DMS153 treated with DMSO at 0.1 percent for 48 hours (cell line): Measurements from ENCODE around the gene PPP1R27.

Source experiments
- DNase-seq: peaks from one replicate; lab custom pipeline; 2025; ENCODE audit not compliant: unreplicated experiment; lab: John Stamatoyannopoulos, UW

The PPP1R27 gene

DNA sequence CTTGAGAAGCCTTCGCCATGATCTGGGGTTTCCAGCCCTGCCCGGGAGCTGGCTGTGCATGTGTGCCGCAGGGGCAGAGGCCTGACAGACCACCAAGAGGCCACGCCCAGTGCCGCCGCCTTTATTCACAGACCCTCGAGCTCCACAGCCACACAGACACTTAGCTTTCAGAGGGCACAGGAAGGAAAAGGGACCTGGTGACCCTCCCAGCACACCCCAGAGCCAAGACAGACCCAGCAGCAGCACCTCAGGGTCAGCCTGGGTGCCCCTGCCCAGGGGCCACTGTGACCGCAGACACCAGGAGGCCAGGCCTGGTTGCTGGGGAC lies 12.6 kb downstream of the PPP1R27 start:
- no peak for DNase-seq

DNA sequence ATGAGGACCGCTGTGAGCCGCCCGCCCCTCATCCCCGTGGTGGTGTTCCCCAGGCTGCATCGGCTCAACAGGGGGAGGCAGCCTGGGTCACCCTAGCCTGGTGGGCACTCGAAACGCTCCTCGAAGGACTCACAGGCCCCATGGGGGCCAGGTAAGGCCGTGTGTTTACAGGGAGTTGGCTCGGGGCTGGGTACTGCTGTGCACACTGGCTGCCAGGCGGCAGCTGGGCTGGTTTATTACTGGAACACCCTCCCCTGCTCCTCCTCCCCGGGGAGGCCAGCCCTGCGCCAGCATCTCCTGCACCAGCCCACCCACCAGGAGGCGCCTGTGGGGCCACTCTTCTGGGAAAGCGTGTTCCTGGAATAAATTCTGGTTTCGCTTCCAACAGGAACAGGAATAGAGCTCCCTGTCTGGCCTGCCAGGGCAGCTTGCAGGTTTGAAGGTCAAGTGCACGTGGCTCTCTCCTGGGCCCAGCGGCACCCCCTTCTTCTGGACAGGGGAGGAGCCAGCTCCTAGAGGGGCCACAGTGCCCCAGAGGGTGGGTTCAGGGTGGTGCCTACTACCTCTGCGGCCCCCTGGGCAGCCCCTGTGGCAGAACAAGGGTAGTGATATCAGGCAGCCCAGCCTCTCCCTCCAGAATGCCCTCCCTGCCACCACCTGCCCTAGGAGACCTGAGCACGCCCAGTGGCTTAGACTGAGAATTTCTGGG lies 13.1 kb downstream of the PPP1R27 start:
- peak; percentile 39 for DNase-seq

DNA sequence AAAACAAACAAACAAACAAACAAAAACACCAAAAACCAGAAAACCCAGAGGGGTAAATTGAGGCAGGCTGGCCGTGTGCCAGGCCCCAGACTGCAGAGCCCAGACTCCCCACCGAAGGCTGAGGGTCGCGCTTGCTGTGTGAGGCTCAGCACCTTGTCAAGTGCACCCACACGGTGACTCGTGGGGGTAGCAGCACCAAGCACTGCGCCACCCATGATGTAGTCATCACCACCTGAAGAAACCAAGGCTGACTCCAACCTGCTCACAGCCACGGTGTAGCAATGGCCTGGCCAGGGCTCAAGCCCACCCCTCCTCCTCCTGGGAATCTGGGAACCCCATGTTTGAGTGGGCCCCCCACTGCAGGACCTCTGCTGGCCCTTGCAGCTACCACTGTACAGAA lies 13.7 kb downstream of the PPP1R27 start:
- DNase-seq, result no peak

DNA sequence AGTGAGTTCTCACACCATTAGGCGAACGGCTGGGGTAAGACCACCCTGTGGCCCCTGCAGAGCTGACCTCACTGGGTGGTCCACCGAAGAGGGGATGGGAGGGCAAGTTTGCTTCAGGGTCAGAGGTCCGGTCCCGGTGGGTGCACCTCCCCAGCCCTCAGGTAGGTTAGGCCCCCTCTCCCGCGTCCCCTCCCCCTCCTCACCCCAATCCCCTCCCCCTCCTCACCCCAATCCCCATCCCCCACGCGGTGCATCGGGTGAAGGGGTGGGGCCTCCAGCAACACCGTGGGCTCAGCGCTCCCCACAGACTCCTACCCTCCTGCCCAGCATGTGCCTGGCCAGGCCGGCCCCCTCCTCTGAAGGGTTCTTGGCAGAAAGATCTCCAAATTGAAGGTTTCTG lies 15.1 kb downstream of the PPP1R27 start:
- DNase-seq, result no peak

DNA sequence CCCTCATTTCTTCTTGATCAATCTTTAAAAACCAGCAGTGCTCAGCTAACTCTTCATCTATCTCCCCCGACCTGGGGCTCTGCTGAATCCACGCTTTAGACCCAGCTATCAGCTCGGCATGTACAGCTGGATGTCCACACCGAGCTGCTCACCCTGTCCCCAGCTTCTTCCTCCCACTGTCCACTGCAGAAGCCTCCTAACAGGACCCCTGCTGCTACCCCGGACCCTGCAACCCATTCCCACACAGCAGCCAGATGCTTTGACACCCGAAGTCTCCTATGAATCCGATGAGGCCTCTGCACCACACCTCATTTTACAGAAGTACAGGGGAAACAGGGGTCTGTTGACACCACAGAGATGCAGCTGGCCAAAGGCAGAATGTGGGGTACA lies 17.1 kb downstream of the PPP1R27 start:
- no peak for DNase-seq

DNA sequence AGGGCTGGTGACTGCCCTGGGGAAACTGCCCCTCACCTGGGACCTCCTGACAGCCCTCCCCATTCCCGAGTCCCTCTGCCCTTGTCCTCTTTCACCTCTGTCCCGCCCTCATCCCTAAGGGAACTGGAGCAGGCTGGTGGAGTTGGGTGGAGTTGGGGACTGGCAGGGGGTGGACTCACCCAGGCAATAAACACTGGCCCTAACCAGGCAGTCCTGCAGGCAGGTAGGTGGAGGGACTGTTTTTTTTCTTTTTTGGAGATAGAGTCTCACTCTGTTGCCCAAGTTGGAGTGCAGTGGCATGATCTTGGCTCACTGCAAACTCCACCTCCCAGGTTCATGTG lies 19.2 kb downstream of the PPP1R27 start:
- no peak for DNase-seq

DNA sequence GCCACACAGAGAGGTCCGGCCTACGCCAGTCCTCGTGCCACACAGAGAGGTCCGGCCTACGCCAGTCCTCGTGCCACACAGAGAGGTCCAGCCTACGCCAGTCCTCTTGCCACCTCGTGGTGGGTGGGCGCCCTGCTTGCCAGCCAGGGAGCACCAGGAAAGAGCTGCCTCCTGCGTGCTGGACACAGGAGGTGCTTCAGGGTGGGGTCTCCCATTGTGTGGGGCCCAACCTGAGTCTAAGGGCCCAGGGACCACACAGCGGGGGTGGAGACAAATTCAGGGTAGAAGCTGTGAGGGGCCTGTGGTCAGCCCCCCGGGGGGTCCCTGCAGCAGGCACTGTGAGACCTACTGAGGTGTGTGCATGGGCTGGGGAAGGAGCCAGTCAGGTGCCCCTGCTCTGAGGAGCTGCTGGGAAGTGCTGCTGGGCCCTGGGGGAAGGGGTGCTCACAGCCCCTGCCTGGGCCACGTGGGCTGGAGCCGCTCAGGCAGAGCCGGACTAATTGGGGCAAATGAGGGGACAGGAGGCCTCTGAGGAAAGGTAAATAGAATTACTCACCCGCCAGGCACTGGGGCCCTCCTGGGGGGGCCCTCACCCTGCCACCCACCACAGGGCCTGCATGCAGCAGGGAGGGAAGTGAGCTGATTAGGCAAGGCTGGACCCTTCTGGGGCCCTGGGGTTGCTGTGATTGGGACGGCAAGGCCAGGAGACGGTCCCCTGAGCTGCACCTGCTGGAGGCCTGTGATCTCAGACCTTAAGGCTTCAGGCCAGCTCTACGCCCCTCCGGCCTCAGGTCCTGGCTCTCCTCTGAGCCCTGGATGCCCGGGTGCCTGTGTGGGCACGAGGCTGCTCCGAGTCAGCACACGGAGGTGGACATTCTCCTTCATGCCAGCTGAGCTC lies 19.9 kb downstream of the PPP1R27 start:
- DNase-seq, result no peak

DNA sequence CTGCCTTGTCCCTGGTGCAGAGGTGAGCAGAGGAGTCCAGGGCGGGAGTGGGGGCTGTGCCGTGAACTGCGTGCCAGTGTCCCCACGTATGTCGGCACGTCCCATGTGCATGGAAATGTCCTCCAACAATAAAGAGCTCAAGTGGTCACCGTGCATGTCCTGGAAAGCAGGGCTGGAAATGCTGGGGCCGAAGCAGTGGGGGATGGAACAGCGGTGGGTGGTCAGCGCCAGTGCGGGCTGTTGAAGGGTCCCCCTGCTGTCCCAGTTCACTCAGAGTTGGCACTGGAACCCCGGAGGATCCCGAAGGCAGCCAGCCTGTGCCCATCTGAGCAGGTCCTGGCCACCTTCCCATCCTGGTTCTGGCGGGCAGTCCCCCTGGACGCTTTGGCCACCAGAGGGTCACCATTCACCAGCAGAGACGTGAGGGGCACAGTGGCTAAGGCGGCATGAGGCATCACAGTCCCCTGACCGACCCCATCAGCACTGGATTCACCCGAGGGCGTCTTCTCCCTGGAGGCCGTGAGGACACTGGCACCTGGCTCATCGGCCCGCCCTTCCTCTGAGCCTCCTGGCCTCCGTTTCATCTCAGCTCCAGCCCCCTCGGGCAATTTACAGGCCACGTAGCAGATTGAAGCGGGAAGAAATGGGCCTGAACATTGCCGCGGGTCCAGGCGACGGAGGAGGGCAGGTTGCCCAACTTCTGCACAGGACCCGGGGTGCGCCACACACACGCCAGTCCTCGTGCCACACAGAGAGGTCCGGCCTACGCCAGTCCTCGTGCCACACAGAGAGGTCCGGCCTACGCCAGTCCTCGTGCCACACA lies 20.8 kb downstream of the PPP1R27 start:
- DNase-seq, result no peak

DNA sequence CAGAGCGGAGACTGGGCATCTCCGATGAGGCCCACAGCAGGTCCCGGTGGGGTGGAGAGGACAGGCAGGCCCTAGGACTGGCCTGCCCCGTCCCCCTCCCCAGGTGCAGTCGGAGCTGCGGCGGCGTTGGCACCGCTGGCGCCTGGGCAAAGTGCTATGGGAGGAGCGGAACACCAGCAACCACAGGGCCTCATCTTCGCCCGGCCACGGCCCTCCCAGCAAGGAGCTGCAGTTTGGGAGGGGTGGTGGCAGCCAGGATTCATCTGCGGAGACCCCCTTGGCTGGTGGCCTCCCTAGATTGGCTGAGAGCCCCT lies 21.5 kb downstream of the PPP1R27 start:
- no peak for DNase-seq

DNA sequence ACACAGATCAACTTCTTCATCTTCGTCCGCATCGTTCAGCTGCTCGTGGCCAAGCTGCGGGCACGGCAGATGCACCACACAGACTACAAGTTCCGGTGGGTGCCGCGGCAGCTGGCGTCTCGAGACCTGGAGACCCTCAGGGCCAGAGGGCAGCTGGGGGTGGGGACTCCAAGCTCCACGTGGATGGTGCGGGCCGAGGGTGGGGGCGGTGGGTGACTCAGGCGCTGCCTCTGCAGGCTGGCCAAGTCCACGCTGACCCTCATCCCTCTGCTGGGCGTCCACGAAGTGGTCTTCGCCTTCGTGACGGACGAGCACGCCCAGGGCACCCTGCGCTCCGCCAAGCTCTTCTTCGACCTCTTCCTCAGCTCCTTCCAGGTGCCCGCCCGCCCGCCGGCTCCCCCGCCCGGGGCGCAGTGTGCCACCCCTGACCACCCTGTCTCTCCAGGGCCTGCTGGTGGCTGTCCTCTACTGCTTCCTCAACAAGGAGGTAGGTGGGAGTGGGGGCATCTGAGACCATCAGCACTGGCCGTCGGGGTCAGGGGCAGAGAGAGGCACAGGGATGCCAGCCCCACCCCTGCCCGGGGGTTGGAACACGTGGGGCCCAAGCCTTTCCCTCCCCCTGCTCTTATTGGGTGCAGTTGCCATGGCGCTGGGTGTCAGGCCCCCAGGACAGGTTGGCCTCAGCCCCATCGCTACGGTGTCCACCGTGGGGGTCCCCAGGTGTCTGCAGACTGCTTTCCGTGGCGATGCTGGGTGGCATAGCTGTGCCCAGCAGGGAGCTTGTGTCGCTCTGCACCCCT lies 22.1 kb downstream of the PPP1R27 start:
- no peak for DNase-seq

DNA sequence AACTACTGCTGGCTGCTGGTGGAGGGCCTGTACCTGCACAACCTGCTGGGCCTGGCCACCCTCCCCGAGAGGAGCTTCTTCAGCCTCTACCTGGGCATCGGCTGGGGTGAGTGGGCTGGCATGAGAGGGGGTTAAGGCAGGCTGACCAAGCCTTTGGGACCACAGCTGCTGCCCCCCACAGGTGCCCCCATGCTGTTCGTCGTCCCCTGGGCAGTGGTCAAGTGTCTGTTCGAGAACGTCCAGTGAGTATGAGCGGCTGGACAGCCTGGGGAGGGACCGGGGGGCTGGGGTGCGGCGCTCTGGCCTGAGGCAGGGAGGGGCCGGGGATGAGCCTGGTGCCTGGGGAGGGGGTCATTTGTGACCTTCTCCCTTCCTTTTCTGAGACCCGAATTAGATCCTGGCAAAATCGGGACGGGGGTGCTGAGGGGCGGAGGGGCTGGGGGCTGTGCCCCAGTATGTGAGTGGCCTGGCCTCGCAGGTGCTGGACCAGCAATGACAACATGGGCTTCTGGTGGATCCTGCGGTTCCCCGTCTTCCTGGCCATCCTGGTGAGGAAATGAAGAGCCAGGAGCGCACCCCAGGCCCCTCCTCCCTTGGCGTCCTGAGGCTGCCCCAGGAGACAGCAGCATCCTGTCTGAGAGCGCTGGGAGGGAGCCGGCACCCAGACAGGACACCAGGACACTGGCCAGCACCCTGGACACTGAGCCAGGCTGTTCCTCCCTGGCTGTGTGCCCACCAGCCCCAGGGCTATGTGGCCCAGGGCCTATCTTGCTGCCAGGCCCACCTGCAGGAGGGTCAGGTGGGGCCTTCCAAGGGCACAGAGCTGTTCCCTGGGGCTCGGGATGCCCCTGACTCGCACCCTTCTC lies 22.9 kb downstream of the PPP1R27 start:
- DNase-seq, result no peak

DNA sequence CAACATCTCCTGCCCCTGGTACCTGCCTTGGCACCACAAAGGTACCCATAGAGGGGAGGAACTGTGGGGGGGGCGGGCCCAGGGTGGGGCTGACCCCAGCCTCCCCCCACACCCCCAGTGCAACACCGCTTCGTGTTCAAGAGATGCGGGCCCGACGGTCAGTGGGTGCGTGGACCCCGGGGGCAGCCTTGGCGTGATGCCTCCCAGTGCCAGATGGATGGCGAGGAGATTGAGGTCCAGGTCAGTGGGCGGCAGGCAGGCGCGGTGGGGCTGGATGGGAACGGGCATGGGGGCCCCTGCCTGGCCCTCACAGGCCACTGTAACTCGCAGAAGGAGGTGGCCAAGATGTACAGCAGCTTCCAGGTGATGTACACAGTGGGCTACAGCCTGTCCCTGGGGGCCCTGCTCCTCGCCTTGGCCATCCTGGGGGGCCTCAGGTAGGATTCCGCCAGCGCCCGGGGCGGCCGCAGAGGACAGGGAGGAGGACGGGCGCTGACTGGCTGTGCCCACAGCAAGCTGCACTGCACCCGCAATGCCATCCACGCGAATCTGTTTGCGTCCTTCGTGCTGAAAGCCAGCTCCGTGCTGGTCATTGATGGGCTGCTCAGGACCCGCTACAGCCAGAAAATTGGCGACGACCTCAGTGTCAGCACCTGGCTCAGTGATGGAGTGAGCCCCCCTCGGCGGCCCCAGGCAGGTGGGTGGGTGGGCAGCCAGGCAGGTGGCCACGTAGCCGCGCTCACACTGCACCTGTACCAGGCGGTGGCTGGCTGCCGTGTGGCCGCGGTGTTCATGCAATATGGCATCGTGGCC lies 23.8 kb downstream of the PPP1R27 start:
- DNase-seq, result no peak

DNA sequence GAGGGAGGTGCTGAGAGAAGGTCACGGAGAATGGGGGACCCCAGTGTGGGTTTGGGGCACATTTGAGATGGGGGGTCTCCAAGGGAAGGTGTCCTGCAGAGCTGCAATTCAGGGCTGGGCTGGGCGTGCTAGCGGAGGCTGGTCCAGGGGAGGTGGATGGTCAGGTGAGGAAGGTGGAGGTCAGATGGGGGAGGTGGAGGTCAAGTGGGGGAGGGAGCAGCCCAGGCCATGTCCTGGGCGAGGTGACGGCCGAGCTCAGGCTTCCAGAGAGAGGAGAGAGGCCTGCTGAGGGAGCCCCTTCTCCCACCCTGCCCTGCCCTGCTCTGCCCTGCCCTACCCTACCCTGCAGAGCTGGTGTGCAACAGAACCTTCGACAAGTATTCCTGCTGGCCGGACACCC lies 24.4 kb downstream of the PPP1R27 start:
- DNase-seq, result no peak

DNA sequence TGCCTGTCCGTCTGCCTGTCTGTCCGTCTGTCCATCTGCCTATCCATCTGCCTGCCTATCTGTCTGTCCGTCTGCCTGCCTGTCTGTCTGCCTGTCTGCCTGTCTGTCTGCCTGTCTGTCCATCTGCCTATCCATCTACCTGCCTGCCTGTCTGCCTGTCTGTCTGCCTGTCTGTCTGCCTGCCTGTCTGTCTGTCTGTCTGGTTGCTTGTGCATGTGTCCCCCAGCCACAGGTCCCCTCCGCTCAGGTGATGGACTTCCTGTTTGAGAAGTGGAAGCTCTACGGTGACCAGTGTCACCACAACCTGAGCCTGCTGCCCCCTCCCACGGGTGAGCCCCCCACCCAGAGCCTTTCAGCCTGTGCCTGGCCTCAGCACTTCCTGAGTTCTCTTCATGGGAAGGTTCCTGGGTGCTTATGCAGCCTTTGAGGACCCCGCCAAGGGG lies 25.3 kb downstream of the PPP1R27 start:
- DNase-seq, result no peak

DNA sequence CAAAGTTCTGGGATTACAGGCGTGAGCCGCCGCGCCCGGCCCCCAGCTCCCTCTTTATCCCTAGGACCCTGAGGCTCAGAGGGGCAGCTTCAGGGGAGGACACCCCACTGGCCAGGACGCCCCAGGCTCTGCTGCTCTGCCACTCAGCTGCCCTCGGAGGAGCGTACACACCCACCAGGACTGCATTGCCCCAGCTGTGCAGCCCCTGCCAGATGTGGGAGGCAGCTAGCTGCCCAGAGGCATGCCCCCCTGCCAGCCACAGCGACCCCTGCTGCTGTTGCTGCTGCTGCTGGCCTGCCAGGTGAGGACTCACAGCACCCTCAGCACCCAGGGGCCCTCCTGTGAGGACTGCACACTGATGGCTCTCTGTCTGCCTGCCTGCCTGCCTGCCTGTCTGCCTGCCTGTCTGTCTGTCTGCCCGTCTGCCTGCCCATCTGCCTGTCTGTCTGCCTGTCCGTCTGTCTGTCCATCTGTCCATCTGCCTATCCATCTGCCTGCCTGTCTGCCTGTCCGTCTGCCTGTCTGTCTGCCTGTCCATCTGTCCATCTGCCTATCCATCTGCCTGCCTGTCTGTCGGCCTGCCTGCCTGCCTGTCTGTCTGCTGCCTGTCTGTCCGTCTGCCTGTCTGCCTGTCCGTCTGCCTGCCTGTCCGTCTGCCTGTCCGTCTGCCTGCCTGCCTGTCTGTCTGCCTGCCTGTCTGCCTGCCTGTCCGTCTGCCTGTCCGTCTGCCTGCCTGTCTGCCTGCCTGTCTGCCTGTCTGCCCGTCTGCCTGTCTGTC lies 25.9 kb downstream of the PPP1R27 start:
- no peak for DNase-seq

DNA sequence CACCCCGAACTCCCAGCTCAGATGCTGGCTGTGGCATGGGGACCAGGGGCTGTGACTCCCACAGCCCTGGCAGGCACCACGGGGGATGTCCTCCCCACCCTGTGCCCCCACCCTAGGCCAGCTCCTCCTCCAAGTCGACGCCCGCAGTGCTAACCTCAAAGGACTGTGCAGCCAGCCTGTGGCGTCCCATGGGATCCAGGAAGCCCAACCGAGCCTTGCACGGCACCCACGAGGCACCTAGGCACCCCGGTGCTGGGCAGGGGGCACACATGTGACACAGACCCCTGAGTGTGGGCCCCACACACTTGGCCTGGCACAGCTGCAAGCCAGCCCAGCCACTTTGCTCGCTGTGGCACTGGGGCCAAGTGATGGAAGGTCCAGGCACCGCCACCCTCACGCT lies 27.0 kb downstream of the PPP1R27 start:
- no peak for DNase-seq

DNA sequence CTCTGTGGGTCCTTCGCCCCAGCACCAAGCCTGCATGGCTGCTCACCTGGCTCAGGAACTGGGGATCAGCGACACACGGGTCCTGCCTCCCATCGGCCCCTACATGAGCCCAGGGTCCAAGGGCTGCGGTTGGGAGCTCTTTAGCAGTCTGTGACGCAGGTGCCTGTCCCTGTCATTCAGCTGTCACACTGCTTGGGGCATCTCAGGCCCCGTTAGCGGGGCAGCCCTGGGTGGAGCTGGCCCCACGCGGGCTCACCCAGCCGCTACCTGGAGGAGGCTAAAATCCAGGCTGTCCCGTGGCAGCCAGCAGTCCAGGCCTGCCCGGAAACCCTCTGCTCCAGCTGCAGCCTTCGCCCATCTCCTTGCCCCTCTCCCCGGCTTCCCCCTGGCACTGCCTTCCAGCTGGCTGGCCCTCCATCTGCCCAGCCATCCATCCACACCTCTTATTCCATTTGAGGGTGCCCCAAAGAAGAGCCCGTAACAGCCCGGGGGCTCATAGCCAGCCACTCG lies 27.6 kb downstream of the PPP1R27 start:
- DNase-seq, result no peak

DNA sequence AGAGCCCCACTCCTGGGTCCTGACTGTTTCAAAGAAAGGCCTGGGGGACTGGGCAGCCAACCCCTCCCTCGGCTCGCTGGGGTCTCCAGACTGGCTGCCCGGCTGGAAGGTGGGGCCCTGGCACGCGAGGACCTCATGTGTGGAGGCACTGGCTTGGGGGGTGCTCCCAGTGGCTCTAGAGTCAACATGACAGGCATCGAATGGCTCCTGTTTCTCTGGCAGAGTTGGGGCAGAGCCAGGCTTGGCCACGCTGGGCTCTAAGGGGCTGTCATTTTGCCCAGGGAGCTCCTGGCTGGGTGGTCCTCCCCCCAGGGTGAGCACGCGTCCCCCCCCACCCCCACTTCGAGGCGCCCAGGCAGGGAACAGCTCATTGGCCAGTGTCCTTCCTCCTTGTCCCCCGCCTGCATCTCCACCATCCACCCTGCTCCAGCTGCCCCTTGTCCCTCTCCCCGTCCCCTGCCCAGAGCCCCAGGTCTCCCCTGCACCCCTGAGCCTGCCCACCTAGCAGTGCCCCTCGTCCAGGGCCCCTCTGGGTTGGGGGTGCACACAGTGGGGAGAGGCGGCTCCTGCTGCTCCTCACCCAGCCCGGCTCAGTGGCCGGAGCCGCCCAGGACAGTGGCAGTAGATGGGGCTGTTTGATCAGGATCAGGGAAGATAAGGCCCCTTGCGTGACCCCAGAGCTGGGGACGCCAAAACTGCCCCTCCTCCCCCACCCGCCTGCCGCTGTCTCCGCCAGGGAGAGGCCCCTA lies 28.2 kb downstream of the PPP1R27 start:
- DNase-seq, result no peak
